ENCODE data around the gene CHD3.
"Not testable (repeated sequence)": the region's sequence is repeated elsewhere in the genome, so short reads cannot be mapped to it uniquely, and the experiment has no call there.

Gene CHD3

DNA sequence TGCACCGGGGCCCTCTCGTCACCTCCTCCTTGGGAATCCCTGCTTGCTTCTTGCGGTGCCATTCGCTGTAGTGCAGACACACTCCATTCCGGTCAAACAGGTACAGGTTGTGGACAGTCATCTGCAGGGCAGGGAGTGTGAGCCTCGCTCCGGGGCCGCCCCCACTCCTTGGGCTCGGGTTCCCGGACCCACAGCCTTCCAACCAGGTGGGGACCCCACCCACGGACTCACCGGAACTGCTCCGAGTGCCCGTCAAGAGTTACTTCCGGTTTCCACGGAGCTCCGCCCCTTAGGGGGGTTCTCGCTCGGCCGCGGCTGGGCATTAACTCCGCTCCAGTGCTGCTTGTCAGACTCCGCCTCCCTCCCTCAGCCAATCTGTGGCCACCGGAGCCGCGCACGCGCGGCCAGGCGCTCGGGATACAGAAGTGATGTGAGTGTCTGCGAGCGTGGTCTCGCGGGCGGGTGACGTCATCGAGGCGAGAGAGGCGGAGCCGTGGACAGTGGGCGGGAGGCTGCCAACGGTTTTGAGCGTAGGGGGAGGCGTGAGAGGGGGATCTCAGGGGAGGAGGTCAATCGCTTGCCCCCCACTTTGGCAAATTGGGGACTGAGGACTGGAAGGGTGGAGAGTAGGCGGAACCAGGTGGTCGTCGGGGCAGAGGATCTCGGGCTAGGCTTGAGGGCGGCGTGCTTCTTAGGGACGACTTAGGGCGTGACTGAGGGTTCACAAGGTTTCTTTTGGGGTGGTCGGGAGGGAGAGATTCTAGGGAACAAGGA lies 43.3 kb downstream of the CHD3 start, which contains the start of the genes CNTROB and TRAPPC1:
Gene CNTROB, plus strand, starts transcription at position 498 of the 774 bp plus-strand sequence. CDS start 874 bp downstream, outside the sequence.
Gene TRAPPC1, minus strand, starts transcription at position 238 of the 774 bp plus-strand sequence. Its CDS starts 117 bp downstream, at position 121.
- DNase-seq (ENCODE audit: low read depth): peak; percentile 99

DNA sequence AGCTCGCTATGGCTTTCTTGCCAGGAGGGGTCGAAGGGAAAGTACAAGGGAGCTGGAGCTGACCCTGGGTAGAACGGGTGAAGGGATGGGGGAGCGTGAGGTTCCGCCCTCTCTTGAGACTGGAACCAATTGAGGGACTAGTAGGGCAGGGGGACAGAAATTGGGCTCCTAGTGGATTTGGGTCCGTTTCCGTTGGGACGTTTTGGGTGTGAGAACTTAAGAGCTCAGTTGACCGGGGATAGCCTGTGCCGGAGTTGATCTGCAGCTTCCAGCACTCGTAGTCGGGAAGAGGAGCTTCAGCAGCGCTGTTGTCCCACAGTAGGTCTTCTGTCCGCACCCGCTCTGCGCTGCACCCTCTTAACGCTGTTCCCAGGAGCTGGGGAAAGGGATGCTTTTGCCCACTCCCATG lies 43.9 kb downstream of the CHD3 start:
- DNase-seq (ENCODE audit: low read depth): no peak

DNA sequence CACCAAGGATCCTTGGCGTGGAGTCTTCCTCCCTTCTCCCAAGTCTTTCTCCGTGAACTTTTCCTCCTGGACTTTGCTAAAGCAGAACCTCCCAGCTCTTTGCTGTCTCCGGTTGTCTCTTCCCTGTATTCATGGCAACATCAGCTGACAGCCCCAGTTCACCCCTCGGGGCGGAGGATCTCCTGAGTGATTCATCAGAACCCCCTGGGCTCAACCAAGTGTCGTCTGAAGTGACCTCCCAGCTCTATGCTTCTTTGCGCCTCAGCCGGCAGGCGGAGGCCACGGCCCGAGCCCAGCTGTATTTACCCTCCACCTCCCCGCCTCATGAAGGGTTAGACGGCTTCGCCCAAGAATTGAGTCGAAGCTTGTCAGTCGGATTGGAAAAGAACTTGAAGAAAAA lies 44.4 kb downstream of the CHD3 start:
- no peak for DNase-seq (ENCODE audit: low read depth)

DNA sequence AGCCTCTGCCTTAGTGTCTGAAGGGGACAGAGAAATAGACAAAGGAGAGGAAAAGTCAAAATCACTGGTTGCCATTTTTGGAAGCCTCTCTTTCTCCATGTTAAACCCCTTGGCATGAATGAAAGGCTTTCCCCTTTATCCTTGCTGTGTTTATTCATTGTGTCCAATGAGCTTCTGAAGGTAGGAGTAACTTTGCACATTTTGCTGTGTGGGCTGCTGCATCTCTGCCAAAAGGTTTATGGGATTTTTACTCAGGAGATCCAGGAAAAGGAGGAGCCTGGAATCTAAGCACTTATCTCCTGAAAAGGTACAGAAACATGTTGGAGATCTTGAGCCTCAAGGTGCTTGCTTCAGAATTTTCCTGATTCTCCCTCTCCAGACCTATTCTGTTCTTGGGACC lies 47.3 kb downstream of the CHD3 start:
- no peak for DNase-seq (ENCODE audit: low read depth)

DNA sequence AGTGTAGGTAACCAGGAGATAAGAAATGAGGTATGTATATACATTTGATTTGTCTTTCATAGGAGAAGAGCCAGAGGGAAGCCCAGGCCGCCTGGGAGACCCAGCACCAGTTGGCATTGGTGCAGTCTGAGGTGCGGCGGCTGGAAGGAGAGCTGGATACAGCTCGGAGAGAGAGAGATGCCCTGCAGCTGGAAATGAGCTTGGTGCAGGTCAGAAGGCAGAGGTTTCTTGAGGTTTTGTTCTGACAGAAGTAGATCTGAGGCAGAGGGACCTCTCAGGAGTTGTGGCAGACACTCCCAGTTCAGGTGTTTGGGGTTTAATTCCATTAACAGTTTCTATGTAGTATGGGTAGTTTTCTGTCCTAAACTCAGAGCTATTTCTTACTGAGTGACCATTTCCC lies 51.4 kb downstream of the CHD3 start:
- no peak for DNase-seq (ENCODE audit: low read depth)

DNA sequence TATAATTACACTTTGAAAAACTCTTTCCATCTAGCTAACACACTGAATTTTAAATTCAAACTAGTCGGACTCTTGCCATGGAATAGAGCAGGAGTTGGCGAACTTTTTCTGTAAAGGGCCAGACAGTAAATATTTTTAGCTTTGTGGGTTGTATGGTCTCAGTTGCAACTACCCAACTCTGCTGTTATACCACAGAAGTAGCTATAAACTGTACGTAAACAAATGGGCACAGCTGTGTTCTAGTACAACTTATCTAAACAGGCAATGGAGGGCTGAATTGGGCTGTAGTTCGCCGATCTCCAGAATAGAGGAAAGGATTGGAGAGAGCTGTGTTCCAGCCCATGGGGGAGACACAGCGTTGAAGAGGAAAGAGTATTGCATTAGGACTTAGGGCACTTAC lies 52.2 kb downstream of the CHD3 start:
- no peak for DNase-seq (ENCODE audit: low read depth)

DNA sequence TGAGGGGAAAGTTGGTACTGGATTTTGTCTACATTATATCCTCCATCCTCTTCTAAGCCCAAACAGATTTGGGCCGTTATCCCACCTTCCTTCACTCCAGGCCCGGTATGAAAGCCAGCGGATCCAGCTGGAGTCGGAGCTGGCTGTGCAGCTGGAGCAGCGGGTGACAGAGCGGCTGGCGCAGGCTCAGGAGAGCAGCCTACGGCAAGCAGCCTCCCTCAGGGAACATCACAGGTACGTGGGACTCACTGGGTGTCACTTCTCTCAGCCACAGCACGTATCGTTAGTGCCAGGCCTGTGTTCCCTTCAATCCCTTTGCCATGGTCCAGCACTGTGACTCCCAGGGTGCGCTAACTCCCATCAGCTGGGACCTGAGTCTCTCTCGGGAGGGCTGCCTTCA lies 54.7 kb downstream of the CHD3 start:
- no peak for DNase-seq (ENCODE audit: low read depth)

DNA sequence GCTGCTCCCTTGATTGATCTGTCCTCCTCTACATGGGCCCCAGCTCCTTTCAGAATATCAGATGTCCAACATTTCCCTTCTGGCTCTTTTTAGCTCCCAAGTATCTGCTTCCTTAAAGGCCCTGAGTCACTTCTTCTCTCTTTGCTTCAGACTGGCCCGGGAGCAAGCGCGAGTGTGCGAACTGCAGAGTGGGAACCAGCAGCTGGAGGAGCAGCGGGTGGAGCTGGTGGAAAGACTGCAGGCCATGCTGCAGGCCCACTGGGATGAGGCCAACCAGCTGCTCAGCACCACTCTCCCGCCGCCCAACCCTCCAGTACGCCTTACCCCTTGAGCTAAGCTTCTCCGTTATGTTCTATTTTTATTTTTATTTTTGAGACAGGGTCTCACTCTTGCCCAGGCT lies 55.7 kb downstream of the CHD3 start:
- DNase-seq (ENCODE audit: low read depth): no peak

DNA sequence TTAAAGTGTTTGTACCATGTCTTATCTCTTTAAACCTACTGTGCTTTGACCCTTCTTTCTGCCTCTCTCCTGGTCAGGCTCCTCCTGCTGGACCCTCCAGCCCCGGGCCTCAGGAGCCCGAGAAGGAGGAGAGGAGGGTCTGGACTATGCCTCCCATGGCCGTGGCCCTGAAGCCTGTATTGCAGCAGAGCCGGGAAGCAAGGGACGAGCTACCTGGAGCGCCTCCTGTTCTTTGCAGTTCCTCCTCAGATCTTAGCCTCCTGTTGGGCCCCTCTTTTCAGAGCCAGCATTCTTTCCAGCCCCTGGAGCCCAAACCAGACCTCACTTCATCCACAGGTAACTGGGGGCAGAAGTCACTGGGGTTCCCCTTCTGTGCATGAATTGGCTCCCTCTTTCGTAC lies 57.1 kb downstream of the CHD3 start:
- DNase-seq (ENCODE audit: low read depth): no peak

DNA sequence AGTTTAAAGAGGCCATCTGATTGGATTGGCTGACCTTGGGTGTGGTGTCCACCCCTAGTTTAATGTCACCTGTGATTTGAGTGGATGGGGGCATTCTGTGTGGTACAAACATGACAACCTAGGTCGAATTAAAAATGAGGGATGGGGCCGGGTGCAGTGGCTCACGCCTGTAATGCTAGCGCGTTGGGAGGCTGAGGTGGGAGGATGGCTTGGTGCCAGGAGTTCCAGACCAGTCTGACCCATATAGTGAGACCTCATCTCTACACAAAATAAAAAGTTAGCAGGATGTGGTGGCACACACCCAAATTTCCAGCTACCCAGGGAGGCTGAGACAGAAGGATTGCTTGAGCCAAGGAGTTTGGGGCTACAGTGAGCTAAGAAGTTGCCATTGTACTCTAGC lies 57.9 kb downstream of the CHD3 start:
- DNase-seq (ENCODE audit: low read depth): no peak

DNA sequence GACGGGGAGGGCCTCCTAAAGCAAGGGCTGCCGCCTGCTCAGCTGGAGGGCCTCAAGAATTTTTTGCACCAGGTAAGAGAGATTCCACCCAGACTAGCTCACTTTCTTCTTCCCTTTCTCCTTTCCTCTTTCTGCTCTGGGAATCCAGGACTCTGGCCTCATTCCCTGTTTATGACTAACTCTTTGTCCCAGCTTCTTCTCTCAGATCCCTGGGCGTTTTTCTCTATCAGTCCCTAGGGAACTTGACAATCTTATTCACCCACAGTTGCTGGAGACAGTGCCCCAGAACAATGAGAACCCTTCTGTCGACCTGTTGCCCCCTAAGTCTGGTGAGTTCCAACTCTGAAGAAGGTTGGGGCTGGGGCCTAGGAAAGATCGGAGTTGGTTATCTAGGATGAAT lies 59.1 kb downstream of the CHD3 start:
- DNase-seq (ENCODE audit: low read depth): no peak

DNA sequence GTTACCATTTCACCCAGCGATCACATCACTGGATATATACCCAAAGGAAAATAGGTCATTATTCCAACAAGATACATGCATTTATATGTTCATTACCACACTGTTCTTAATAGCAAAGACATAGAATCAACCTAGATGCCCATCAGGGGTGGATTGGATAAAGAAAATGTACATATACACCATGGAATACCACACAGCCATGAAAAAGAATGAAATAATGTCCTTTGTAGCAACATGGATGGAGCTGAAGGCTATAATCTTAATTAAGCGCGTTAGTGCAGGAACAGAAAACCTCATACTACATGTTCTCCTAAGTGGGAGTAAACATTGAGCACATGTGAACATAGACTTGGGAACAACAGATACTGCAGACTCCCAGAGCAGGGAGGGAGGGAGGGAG lies 62.0 kb downstream of the CHD3 start:
- DNase-seq (ENCODE audit: low read depth): no peak

DNA sequence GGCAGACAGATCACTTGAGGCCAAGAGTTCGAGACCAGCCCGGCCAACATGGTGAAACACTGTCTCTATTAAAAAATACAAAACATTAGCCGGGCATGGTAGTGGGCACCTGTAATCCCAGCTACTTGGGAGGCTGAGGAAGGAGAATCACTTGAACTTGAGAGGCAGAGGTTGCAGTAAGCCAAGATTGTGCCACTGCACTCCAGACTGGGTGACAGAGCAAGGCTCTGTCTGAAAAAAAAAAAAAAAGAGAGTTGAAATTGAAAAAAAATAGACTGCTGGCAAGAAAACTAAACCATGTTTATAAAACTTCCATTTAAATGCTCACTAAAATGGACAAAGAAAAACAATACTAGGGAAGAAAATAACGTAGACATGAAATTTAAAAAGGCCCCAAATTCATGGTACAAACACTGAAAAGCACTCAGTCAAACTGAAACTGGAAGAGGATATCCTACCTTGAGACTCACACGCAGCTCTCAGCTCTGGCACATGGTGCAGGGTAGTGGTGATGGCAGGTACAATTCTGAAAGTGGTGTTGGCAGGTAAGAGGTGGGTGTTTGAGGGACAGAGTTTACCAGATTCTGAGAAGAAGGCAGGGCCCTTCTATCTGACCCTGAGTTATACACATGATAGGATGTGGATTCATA lies 62.7 kb downstream of the CHD3 start:
- DNase-seq (ENCODE audit: low read depth): no peak

DNA sequence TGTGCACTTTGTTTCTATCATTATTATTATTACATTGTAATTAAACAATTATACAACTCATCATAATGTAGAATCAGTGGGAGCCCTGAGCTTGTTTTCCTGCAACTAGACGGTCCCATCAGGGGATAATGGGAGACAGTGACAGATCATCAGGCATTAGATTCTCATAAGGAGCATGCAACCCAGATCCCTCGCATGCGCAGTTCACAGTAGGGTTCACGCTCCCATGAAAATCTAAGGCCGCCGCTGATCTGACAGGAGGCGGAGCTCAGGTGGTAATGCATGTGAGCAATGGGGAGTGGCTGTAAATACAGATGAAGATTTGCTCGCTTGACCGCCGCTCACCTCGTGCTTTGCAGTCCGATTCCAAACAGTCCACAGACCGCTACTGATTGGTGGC lies 64.7 kb downstream of the CHD3 start:
- not testable (repeated sequence) for DNase-seq (ENCODE audit: low read depth)

DNA sequence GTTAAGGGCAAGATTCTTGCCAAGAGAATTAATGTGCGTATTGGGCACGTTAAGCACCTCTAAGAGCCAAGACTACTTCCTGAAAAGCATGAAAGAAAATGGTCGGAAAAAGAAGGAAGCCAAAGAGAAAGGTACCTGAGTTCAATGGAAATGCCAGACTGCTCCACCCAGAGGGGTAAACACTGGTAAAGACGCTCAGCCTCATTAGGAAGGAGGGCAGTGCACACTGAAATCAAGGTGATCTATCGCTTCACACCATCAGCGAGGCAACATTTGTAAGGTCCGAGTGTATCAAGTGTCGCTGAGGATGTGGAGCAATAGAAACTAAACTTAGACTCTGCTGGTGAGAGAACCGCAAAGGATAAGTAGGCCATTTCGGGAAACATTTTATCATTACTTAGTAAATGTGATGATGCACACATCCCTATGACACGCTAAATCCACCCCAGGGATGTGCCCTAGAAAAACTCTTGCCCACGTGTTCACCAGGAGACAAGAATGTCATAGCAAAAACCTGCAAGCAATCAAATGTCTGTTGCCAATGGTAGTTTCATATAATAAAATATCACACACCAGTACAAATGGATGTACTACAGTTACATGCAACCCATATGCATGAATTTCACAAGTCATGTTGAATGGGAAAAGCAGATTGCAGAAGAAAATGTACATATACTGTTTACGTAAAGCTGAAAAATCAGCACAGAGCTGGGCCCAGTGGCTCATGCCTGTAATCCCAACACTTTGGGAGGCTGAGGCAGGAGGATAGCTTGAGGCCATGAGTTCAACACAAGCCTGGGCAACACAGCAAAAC lies 67.0 kb downstream of the CHD3 start:
- DNase-seq (ENCODE audit: low read depth): no peak

DNA sequence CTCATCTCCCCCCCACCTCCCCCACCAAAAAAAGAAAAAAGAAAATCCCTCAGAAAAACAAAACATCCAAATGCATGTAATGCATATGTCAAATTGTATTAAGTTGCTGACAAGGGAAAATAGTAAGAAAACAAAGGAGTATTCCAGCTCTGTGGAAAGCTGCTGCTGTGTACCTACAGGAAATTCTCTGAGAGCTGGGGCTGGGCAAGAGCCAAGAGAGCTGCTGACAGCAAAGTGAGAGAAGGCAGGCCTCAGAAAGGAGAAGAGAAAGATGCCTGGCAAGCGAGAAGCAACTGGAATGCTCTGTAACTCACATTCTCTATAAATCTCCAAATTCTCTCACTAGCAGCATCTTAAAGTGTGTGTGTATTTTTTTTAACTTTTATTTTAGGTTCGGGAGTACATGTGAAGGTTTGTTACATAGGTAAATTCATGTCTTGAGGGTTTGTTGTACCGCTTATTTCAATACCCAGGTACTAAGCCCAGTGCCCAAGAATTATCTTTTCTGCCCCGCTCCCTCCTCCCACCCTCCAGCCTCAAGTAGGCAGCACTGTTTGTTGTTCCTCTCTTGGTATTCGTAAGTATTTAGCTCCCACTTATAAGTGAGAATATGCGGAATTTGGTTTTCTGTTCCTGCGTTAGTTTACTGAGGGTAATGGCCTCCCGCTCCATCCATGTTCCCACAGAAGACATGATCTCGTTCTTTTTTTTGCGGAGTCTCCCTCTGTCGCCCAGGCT lies 67.8 kb downstream of the CHD3 start:
- DNase-seq (ENCODE audit: low read depth): no peak

DNA sequence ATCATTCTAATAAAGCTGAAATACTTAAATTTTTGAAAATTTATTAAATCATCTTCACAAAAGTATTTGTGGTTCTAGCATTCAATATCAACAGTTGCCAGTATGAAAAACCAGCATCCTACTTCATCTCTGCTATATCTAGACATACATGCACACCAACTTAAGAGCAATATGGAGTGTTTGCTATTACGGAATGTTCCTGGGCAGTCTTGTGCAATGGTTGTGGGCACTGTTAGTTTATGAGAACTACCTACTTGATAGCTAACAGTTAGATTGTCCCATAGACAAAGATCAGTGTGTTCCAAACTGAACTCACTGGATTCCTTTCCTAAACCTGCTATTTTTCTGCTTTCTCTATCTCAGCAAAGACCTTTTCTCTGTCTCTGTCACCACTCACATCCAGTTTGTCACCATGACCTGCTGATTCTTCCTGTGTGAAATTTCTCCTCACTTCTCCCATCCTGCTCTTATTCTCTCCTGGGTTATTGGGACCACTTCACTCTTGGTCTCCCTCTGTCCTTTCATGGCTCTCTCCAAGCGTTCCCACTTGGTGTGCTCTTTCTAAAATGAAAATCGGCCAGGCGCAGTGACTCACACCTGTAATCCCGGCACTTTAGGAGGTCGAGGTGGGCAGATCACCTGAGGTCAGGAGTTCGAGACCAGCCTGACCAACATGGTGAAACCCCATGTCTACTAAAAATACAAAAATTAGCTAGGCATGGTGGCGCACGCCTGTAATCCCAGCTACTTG lies 71.1 kb downstream of the CHD3 start:
- DNase-seq (ENCODE audit: low read depth): no peak

DNA sequence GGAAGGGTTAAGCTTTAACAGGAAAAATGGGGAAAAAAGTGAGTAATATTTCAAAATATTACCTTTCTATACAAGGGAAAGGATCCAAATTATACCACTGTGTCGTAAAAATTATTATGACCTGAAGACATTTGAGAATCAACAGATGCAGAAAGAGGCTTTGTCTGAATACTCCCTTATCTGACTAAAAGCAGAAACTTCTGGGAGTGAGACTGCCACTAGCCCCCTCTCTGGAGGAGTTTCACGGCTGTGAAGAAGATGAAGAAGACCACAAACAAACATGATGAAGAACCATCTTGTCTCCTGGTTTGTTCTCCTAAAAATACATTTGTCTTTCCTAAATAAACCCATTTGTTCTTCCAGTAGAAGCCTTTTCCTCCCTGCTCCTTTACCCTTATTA lies 72.8 kb downstream of the CHD3 start:
- DNase-seq (ENCODE audit: low read depth): no peak

Data from stimulated activated CD8-positive, alpha-beta memory T cell treated with anti-CD3 and anti-CD28 coated beads, Interleukin-12 subunit alpha, Interleukin-12 subunit beta, amount 100 ng/mL, for 4 hours (primary cell).